NCI-H1930 (cell line): ENCODE results near the gene SPTBN5.

Experiments
- DNase-seq, 2 experiments: peaks; one replicate each; lab custom pipeline; 2025; lab: John Stamatoyannopoulos, UW

SPTBN5 gene

GRCh38 chr15:41883484-41883825 lies 10.4 kb downstream of the SPTBN5 start:
- no peak for DNase-seq

GRCh38 chr15:41882689-41883483 lies 11.0 kb downstream of the SPTBN5 start:
- no peak for DNase-seq

DNA sequence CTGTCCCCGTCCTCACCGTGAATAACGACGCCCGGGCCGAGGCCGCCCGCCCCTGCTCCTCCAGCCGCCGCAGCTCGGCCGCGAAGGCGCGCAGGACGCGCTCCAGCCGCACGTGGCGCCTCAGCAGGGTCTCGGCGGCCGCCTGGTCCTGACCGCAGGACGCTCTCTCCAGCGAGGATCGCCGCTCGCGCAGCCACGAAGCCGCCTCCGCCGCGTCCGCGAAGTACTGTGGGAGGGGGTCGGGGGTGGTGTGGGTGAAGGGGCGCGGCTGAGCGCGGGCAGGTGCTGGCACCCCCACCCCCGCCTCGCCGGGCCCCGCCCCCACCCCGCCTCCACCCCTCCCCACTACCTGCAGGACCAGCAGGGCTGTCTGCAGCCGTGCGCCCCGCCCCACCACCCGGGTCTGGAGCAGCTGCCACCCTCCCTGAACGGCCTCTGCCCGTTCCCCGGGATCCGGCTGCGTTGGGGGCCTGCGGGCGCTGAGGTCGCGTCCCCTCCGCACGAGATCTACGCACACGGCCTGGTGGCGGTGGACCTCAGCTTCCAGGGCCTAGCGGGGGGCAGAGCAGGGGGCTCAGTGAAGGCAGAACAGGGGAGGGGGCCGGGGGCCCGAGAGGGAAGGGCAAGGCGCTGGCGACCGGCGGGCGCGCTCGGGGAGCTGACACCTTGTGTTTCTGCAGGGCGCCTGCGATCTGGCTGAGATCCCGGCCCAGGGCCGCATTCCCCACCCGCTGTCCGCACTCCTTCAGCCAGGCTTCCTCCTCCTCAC lies 11.7 kb downstream of the SPTBN5 start:
- DNase-seq: no peak

GRCh38 chr15:41881550-41881919 lies 12.3 kb downstream of the SPTBN5 start:
- DNase-seq: no peak

GRCh38 chr15:41881086-41881485 lies 12.8 kb downstream of the SPTBN5 start:
- no peak for DNase-seq

DNA sequence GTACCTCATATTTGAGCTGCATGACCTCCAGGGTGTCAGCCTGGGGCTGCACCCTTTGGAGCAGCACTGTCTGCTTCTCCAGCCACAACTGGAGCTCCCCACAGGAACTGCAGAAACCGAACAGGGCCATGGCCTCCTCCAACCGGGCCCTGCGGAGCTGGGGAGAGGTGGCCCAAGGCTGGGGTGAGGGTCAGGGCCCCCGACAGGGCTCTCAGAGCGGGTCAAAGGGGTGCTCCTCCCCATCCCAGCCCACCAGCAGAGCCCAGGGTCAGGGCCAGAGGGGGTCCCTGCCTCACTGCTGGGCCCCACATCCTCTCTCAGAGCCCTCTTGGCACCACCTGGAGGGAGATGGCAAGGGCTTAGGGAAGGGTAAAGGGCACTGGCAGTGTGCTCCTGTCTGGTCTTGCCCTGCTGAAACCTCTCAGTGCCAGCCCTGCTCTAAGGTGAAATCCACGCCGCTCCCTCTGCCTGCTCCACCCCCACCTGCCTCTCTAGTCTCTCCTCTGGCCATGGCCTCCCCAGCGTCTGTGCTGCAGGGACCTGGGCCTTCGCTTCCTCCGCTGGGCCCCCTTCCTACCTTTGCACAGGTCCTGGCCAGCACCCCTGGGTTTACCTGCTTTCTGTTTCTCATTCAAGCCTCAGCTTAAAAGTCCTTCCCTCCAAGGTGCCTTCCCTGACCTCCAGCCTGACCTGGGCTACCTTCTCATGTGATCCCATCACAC lies 13.5 kb downstream of the SPTBN5 start:
- DNase-seq: no peak

DNA sequence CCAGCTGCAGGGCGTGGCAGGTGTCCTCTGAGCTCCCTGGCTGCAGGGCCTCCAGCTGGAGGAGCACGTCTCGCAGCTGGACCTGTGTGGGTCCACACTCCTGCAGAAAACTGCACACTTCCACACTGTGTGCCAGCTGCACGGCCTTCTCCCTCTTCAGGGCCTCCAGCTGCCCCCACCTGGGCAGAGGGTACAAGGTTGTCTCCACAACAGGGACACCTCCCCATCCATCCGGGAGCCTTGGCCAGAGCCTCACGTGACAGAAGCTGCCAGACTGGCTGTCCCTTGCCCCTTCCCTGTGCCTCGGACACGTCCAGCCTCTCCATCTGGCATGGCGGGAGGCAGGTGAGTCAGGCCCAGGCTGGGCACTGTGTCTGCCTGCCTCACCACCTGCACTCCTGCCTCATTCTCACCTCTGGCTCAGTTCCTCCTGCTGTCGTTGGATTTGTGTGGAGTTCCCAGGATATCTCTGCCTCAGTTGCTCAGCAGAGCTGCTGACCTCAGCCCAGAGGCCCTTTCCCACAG lies 14.5 kb downstream of the SPTBN5 start:
- no peak for DNase-seq

DNA sequence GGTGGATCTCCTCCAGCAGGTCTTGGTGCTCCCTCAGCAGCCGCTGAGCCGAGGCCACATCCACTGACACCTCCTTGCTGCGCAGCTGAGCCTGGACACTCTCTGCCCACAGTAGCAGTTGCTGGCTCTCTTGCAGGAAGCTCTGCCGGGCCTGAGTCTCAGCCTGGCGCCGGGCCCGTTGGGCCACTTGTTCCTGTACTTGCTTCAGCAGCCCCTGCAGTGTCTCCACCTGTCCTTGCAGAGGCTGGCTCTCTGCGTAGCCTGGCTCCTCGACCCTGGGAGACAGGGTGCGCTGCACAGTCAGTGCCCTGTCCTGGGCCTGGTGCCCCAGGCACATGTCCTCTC lies 15.5 kb downstream of the SPTBN5 start:
- no peak for DNase-seq

DNA sequence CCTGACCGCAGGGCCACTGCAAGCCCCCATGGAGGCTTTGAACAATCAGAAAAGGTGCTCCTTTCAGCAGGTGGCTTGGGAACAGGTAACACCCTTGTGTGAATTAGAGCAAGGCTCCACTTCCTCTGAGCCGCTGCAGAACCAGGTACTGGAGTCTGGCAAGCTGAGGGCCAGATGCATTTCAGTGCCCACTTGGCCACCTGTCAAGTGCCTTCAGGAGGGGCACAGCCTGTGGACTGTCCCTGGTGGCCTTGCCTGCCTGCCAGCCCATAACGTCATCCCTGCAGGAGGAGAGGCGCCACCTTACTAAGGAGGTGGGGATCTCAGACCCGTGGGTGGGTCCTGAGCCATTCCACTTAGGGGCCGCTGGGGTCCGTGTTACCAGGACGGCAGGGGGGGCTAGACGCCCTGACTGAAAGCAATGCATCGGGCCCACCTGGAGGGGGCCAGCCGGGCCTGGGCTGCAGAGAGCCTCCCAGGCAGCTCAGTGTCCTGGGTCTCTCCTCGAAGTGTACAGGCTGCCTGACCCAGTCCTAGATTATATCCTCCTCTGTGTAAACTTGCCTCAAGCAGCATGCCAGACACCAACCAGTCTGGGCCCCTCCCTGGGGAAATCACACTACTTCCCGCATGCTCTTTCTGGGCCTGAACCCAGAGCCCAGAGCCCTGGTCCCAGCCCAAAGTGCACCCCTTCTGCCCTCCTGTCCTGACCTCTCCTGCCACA lies 16.1 kb downstream of the SPTBN5 start:
- DNase-seq: no peak

- DNase-seq: no peak
Measured at GRCh38 chr15:41876689-41877088, 17.2 kb downstream of the SPTBN5 start.

GRCh38 chr15:41876007-41876406 lies 17.8 kb downstream of the SPTBN5 start:
- no peak for DNase-seq

- DNase-seq: no peak
Measured at GRCh38 chr15:41874736-41875135, 19.1 kb downstream of the SPTBN5 start.

DNA sequence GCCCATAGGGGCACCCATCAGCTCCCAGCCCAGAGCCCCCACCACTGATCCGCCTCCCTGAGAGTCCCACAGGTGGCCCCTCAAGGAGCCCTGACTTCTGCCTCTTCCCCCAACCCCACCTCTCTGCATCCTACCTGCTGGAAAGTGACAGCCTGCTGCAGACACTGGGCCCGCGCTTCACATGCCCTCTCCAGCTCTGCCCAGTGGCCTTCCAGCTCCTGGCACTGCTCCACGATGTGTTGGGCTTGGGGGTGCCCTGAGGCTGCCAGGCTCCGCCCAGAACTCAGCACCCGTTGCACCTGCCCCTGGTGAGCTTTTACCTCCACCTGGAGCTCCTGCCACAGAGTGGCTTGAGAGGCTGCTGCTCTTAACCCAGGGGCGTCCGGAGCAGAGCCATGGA lies 20.1 kb downstream of the SPTBN5 start:
- DNase-seq: no peak

DNA sequence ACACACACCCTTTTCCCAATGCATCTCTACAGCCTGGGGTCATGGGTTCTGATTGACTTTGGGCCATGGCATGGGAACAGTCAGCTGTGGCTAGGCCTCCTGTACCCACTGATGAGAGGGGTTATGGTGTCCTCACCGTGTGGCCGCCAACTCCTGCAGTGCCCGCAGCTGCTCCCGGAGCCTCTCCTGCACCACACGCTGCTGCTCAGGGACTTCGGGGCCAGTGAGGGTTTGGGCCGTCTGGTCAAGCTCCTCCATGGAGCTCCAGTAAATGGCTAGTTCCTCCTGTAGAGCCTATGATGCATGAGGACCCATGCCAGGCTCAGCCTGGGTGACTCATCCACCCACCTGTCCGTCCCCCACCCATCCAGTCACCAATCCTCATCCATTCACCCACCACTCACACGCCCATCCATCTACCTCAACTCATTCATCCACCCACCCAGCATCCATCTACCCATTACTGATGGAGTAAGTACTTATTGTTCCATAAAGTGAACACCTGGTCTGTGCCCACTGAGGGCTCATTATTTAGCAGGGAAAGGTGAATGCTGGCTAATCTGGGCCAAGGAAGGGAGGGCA lies 21.6 kb downstream of the SPTBN5 start:
- DNase-seq: no peak

DNA sequence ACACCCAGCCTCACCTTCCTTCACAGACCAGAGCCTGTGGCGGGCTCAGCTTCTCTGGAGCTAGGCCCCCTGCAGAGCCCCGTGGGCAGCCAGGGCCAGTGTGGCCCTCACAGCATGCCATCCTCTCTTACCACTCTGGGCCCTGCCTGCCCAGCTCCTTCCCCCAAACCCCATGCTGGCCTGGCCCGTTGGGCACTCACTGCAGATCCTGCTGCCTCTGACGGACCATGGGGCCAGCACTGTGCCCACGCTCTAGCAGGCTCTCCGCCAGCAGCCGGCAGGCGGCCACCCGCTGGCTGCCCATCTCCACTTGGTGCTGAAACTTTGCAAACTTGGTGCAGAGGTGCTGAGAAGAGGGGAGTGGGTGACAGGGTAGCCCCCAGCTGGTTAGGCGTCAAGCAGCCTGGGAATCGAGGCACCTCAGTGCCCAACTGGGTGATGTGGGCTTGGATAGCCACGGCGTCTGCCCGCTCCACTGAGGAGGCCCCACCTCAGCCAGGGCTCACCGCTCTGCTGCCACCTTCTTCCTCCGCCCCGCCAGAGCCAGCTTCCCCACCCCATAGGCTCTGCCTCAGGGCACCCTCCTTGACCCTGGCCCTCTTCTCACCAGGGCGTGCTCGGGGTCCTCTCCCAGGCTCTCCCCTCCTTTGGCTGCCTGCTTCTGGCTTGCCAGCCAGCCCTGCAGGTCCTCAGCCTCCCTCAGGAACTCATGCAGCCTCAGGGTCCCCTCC lies 22.5 kb downstream of the SPTBN5 start:
- DNase-seq: no peak

DNA sequence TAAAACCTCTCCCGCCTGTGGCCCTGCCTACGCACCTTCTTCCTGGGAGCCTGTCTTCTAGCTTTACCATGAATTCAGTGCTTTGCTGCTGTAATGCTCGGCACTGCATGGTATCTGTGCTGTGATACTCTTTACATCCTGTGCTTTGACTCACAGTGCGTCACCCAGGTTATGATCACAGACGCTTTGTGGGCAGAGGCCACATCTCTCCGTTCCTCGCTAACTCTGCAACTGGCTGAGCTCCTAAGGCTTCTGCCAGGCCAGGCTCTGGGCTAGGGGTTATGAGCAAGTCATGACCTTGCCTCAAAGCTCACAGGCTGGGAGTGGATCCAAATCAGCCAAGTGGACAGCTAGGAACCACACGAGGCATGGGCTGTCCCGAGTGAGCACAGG lies 23.2 kb downstream of the SPTBN5 start:
- DNase-seq: no peak

DNA sequence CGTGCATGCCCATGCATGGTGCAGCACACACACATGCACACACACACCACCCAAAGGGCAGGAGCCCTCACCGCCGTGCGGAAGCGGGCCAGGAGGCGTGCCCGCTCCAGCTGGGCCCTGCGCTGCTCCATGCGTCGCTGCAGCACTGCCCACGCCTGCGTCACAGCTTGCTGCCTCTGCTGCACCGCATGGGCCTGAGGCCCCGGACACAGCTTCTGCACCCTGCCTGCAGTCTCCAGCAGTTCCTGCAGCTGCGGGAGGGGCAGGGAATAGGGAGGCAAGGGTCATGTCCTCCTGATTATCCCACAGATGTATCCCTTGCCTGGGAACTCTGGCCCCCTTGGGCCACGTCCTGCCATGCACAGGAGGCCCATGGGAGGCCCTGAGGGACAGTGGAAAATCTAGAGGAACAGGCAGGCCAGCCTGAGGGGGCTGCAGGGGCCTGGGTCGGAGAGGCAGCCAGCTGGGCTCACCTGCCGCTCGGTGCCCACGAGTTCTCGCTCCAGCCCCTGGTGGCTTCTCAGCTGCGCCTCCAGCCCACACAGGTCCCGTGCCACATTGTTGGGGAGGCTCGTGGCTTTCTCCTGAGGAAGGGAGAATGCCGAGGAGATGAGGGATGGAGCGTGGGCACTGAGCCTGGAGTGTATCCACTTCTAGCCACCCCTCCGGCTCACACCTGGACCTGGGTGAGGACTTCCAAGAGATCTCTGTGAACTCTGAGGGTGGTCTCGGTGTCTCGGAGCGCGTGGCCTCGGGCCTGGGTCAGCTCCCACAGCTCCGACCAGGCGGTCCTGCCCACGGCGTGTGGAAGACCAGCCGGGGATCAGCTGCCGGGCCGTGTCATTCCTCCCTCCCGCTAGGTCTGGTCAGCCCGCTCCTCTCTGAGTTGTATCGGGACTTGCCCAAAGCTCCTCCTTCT lies 23.8 kb downstream of the SPTBN5 start:
- DNase-seq: no peak

- DNase-seq: no peak
Measured at GRCh38 chr15:41868321-41868720, 25.5 kb downstream of the SPTBN5 start.

GRCh38 chr15:41866872-41867579 lies 26.8 kb downstream of the SPTBN5 start:
- no peak for DNase-seq
